ENCODE data around the gene FMO3.

The FMO3 gene

GRCh38 chr1:171087896-171088295 lies 2.8 kb upstream of the FMO3 start:
- no peak for ATAC-seq (replicated peaks; ENCODE audit: extremely low read depth, poor library complexity, severe bottlenecking)

GRCh38 chr1:171103862-171104261 lies 13.2 kb downstream of the FMO3 start:
- Mint-ChIP-seq H3K27ac (ENCODE audit: low read depth) (no peak overlapping the region), H3K36me3 (ENCODE audit: insufficient read depth) (no peaks in the 10 kb centered on the region), H3K4me3 (no peak overlapping the region), H3K27me3 (peaks cover 35% of the 10 kb centered on the region), H3K9me3 (no peaks in the 10 kb centered on the region), H3K4me1 (no peaks in the 10 kb centered on the region)
- ATAC-seq (replicated peaks; ENCODE audit: extremely low read depth, poor library complexity, severe bottlenecking): no peak
- no peak for DNase-seq (ENCODE audit: low spot score in 2 of 2)

More at GRCh38 chr1:171087896-171088295, 2.8 kb upstream of the FMO3 start:
- Mint-ChIP-seq H3K36me3 (ENCODE audit: insufficient read depth) (no peaks in the 10 kb centered on the region), H3K27ac (ENCODE audit: low read depth) (no peak overlapping the region), H3K4me1 (no peaks in the 10 kb centered on the region), H3K27me3 (peaks cover 31% of the 10 kb centered on the region), H3K4me3 (no peak overlapping the region), H3K9me3 (no peaks in the 10 kb centered on the region)
- DNase-seq (ENCODE audit: low spot score in 2 of 2): no peak

GRCh38 chr1:171107262-171107940 lies 16.7 kb downstream of the FMO3 start:
- H3K4me3 Mint-ChIP-seq: no peak overlapping the region

GRCh38 chr1:171107969-171108368 lies 17.3 kb downstream of the FMO3 start:
- ATAC-seq (replicated peaks; ENCODE audit: extremely low read depth, poor library complexity, severe bottlenecking) (no peak), DNase-seq (ENCODE audit: low spot score in 2 of 2) (no peak)
- Mint-ChIP-seq H3K9me3 (no peaks in the 10 kb centered on the region), H3K4me1 (no peaks in the 10 kb centered on the region), H3K27ac (ENCODE audit: low read depth) (no peak overlapping the region), H3K27me3 (peaks cover 29% of the 10 kb centered on the region), H3K4me3 (no peak overlapping the region), H3K36me3 (ENCODE audit: insufficient read depth) (no peaks in the 10 kb centered on the region)

More at GRCh38 chr1:171107262-171107940, 16.7 kb downstream of the FMO3 start:
- peaks cover 29% of the 10 kb centered on the region for H3K27me3 Mint-ChIP-seq
- no peaks in the 10 kb centered on the region for H3K4me1 Mint-ChIP-seq
- ATAC-seq (replicated peaks; ENCODE audit: extremely low read depth, poor library complexity, severe bottlenecking) (no peak), DNase-seq (ENCODE audit: low spot score in 2 of 2) (no peak)
- no peaks in the 10 kb centered on the region for H3K9me3 Mint-ChIP-seq
- no peaks in the 10 kb centered on the region for H3K36me3 Mint-ChIP-seq (ENCODE audit: insufficient read depth)
- no peak overlapping the region for H3K27ac Mint-ChIP-seq (ENCODE audit: low read depth)

GRCh38 chr1:171109966-171110365 lies 19.3 kb downstream of the FMO3 start:
- Mint-ChIP-seq H3K9me3 (no peaks in the 10 kb centered on the region), H3K27ac (ENCODE audit: low read depth) (no peak overlapping the region), H3K4me3 (no peak overlapping the region), H3K36me3 (ENCODE audit: insufficient read depth) (no peaks in the 10 kb centered on the region), H3K4me1 (no peaks in the 10 kb centered on the region), H3K27me3 (peaks cover 44% of the 10 kb centered on the region)
- no peak for DNase-seq (ENCODE audit: low spot score in 2 of 2)
- ATAC-seq (replicated peaks; ENCODE audit: extremely low read depth, poor library complexity, severe bottlenecking): no peak

GRCh38 chr1:171110621-171111326 lies 20.1 kb downstream of the FMO3 start:
- Mint-ChIP-seq H3K4me1 (no peaks in the 10 kb centered on the region), H3K9me3 (no peaks in the 10 kb centered on the region), H3K27ac (ENCODE audit: low read depth) (no peak overlapping the region), H3K27me3 (peaks cover 47% of the 10 kb centered on the region), H3K4me3 (no peak overlapping the region), H3K36me3 (ENCODE audit: insufficient read depth) (no peaks in the 10 kb centered on the region)
- DNase-seq (ENCODE audit: low spot score in 2 of 2): no peak
- ATAC-seq (replicated peaks; ENCODE audit: extremely low read depth, poor library complexity, severe bottlenecking): no peak

- no peaks in the 10 kb centered on the region for H3K36me3 Mint-ChIP-seq (ENCODE audit: insufficient read depth)
- peaks cover 47% of the 10 kb centered on the region for H3K27me3 Mint-ChIP-seq
- no peak overlapping the region for H3K27ac Mint-ChIP-seq (ENCODE audit: low read depth)
- H3K4me1 Mint-ChIP-seq: no peaks in the 10 kb centered on the region
- no peaks in the 10 kb centered on the region for H3K9me3 Mint-ChIP-seq
- H3K4me3 Mint-ChIP-seq: no peak overlapping the region
- ATAC-seq (replicated peaks; ENCODE audit: extremely low read depth, poor library complexity, severe bottlenecking) (no peak), DNase-seq (ENCODE audit: low spot score in 2 of 2) (no peak)
Measured at GRCh38 chr1:171112119-171112518, 21.4 kb downstream of the FMO3 start.

- H3K27me3 Mint-ChIP-seq: peaks cover 44% of the 10 kb centered on the region
- H3K36me3 Mint-ChIP-seq (ENCODE audit: insufficient read depth): no peaks in the 10 kb centered on the region
- ATAC-seq (replicated peaks; ENCODE audit: extremely low read depth, poor library complexity, severe bottlenecking) (no peak), DNase-seq (ENCODE audit: low spot score in 2 of 2) (no peak)
- no peak overlapping the region for H3K27ac Mint-ChIP-seq (ENCODE audit: low read depth)
- H3K4me3 Mint-ChIP-seq: no peak overlapping the region
- H3K4me1 Mint-ChIP-seq: no peaks in the 10 kb centered on the region
- no peaks in the 10 kb centered on the region for H3K9me3 Mint-ChIP-seq
Measured at GRCh38 chr1:171113382-171113781, 22.7 kb downstream of the FMO3 start.

- Mint-ChIP-seq H3K4me1 (no peaks in the 10 kb centered on the region), H3K27ac (ENCODE audit: low read depth) (no peak overlapping the region), H3K27me3 (peaks cover 30% of the 10 kb centered on the region), H3K9me3 (no peaks in the 10 kb centered on the region), H3K36me3 (ENCODE audit: insufficient read depth) (no peaks in the 10 kb centered on the region), H3K4me3 (no peak overlapping the region)
- no peak for DNase-seq (ENCODE audit: low spot score in 2 of 2)
- no peak for ATAC-seq (replicated peaks; ENCODE audit: extremely low read depth, poor library complexity, severe bottlenecking)
Measured at GRCh38 chr1:171115280-171115897, 24.7 kb downstream of the FMO3 start.

GRCh38 chr1:171116676-171117075 lies 26.0 kb downstream of the FMO3 start:
- ATAC-seq (replicated peaks; ENCODE audit: extremely low read depth, poor library complexity, severe bottlenecking): no peak
- Mint-ChIP-seq H3K4me1 (no peaks in the 10 kb centered on the region), H3K36me3 (ENCODE audit: insufficient read depth) (no peaks in the 10 kb centered on the region), H3K9me3 (no peaks in the 10 kb centered on the region), H3K27ac (ENCODE audit: low read depth) (no peak overlapping the region), H3K4me3 (no peak overlapping the region), H3K27me3 (peaks cover 38% of the 10 kb centered on the region)
- no peak for DNase-seq (ENCODE audit: low spot score in 2 of 2)

- no peaks in the 10 kb centered on the region for H3K36me3 Mint-ChIP-seq (ENCODE audit: insufficient read depth)
- DNase-seq (ENCODE audit: low spot score in 2 of 2): no peak
Measured at GRCh38 chr1:171117085-171117484, 26.4 kb downstream of the FMO3 start.

GRCh38 chr1:171119648-171120047 lies 28.9 kb downstream of the FMO3 start:
- Mint-ChIP-seq H3K9me3 (no peaks in the 10 kb centered on the region), H3K4me1 (no peaks in the 10 kb centered on the region), H3K27ac (ENCODE audit: low read depth) (no peak overlapping the region), H3K36me3 (ENCODE audit: insufficient read depth) (no peaks in the 10 kb centered on the region), H3K4me3 (no peak overlapping the region), H3K27me3 (peaks cover 18% of the 10 kb centered on the region)
- DNase-seq (ENCODE audit: low spot score in 2 of 2) (no peak), ATAC-seq (replicated peaks; ENCODE audit: extremely low read depth, poor library complexity, severe bottlenecking) (no peak)

More at GRCh38 chr1:171117085-171117484, 26.4 kb downstream of the FMO3 start:
- H3K27ac Mint-ChIP-seq (ENCODE audit: low read depth): no peak overlapping the region
- H3K4me3 Mint-ChIP-seq: no peak overlapping the region
- ATAC-seq (replicated peaks; ENCODE audit: extremely low read depth, poor library complexity, severe bottlenecking): no peak
- peaks cover 33% of the 10 kb centered on the region for H3K27me3 Mint-ChIP-seq
- H3K9me3 Mint-ChIP-seq: no peaks in the 10 kb centered on the region
- no peaks in the 10 kb centered on the region for H3K4me1 Mint-ChIP-seq

- H3K9me3 Mint-ChIP-seq: no peaks in the 10 kb centered on the region
- H3K4me3 Mint-ChIP-seq: no peak overlapping the region
- DNase-seq (ENCODE audit: low spot score in 2 of 2) (no peak), ATAC-seq (replicated peaks; ENCODE audit: extremely low read depth, poor library complexity, severe bottlenecking) (no peak)
- H3K27ac Mint-ChIP-seq (ENCODE audit: low read depth): no peak overlapping the region
- no peaks in the 10 kb centered on the region for H3K36me3 Mint-ChIP-seq (ENCODE audit: insufficient read depth)
- no peaks in the 10 kb centered on the region for H3K4me1 Mint-ChIP-seq
- peaks cover 22% of the 10 kb centered on the region for H3K27me3 Mint-ChIP-seq
Measured at GRCh38 chr1:171122299-171122698, 31.6 kb downstream of the FMO3 start.
